GM21723 (cell line): ENCODE results near the gene MTM1.

Source experiments
- ATAC-seq: cut with Tn5 transposase; IDR thresholded peaks from one replicate; pipeline ENCODE4 v1.9.1; 2021; ENCODE audit warnings: mild to moderate bottlenecking, moderate library complexity; ENCODE audit not compliant: unreplicated experiment

MTM1 gene

GRCh38 chrX:150651906-150652305, 83.5 kb downstream of the MTM1 start:
- ATAC-seq = no peak

- no peak for ATAC-seq
Observed at GRCh38 chrX:150655788-150656187, 87.4 kb downstream of the MTM1 start.

- ATAC-seq = no peak
Observed at GRCh38 chrX:150663073-150663472, 94.7 kb downstream of the MTM1 start.

GRCh38 chrX:150664290-150664689, 95.9 kb downstream of the MTM1 start:
- no peak for ATAC-seq

GRCh38 chrX:150676221-150676620, 107.8 kb downstream of the MTM1 start:
- no peak for ATAC-seq

GRCh38 chrX:150680974-150681373, 112.6 kb downstream of the MTM1 start:
- no peak for ATAC-seq

- ATAC-seq = no peak
Observed at GRCh38 chrX:150683112-150683511, 114.7 kb downstream of the MTM1 start.

GRCh38 chrX:150683536-150684146, 115.2 kb downstream of the MTM1 start:
- ATAC-seq = peak; percentile 60

- ATAC-seq = no peak
Observed at GRCh38 chrX:150688911-150689451, 120.6 kb downstream of the MTM1 start.

GRCh38 chrX:150690126-150690525, 121.7 kb downstream of the MTM1 start:
- ATAC-seq = no peak

GRCh38 chrX:150692296-150692695, 123.9 kb downstream of the MTM1 start:
- ATAC-seq = no peak

GRCh38 chrX:150692831-150693724, 124.7 kb downstream of the MTM1 start, which contains the start of gene MTMR1:
TSS of gene MTMR1 (plus strand) at chrX:150693396. CDS start at chrX:150693531, 135 bp downstream.
- ATAC-seq = peak; percentile 46

- peak; percentile 69 for ATAC-seq
Observed at GRCh38 chrX:150693725-150694574, 125.5 kb downstream of the MTM1 start.

GRCh38 chrX:150694738-150695410, 126.5 kb downstream of the MTM1 start:
- ATAC-seq = no peak

- ATAC-seq = no peak
Observed at GRCh38 chrX:150696331-150696730, 127.9 kb downstream of the MTM1 start.

GRCh38 chrX:150696866-150697265, 128.4 kb downstream of the MTM1 start:
- no peak for ATAC-seq

GRCh38 chrX:150697641-150698040, 129.2 kb downstream of the MTM1 start:
- no peak for ATAC-seq

- ATAC-seq = no peak
Observed at GRCh38 chrX:150698981-150699380, 130.6 kb downstream of the MTM1 start.

GRCh38 chrX:150700107-150700506, 131.7 kb downstream of the MTM1 start:
- ATAC-seq = no peak

GRCh38 chrX:150701377-150701776, 133.0 kb downstream of the MTM1 start:
- no peak for ATAC-seq
